Measurements from ENCODE around the gene FGF13.

FGF13 gene

DNA sequence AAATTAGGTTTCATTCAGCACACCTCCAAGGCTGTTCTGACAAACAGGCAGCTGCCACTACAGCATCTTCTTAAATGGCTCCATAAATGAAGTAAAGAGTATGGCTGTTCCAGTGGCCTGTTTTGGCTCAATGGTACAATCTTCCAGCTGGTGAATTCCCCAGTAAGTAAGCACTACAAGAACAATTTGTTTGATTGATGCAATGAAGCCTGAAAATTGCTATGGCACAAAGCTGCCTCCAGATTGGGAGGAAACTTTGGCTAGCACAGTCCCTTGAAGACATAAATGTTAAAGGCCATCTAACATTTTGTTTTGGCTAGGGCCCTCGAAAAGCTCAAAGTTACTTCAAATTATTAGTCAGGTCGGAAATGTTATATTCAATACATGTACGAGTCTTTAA lies 47.5 kb downstream of the FGF13 start:
- no peak for DNase-seq (ENCODE audit: low spot score)

DNA sequence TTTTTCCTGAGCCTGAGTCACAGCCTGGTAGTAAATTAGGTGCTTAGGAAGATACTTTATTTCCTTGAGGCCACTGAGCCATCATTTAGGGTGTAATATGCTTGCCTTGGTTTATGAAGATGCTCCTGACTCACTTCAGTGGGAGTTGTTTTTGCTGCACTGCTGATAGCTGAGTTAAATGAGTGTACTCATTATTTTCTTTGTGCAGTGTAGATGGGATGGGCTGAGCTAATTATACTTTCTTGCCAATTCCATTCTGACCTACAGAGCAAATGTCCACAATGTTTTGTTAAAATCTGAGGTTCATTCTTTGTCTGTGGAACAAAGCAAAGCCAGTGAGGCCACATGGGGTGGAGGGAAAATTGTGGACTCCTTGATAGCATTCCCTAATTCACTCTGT lies 60.0 kb downstream of the FGF13 start:
- no peak for DNase-seq (ENCODE audit: low spot score)

DNA sequence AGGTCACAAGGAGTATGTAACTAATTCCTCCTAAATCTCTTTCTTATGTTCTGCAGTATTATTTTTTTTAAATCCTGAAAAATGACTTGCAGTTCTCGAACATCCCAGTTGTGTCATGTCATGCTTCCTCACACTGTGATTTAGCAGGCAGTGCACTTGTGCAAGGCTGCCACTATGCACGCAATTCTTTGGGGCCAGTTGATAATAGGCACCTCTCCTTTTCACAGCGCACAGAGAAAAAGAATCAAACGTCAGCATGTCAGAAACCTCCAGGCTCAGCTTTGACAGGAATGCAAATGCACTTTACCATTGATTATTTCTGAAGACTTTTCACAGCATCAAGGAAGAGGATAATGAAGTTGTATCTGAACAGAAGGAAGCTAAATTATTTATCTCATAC lies 62.9 kb downstream of the FGF13 start:
- DNase-seq (ENCODE audit: low spot score) = no peak

DNA sequence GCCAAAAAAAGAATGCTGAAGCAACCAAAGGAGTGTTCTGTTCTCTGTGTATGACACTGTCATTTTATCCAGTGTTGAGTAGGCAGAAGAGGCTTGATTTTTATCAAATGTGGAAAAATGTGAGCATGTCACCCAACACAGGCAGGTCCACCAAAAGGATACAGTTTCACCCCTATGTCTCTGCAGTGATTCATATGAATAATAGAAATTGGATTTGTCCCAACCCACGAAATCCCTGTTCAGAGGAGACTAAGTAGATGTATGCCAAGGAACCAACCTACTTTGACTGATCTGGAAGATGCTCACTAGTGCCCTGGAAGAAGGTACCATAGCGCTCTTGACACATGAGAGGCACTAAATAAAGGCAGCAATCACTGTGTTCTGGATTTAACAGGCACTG lies 72.5 kb downstream of the FGF13 start:
- DNase-seq (ENCODE audit: low spot score) = no peak
